Right atrium auricular region (tissue), 2 donors: ENCODE results near the gene ZNF681. TPM values are rescaled to one million over a fixed set of nuclear protein-coding genes. Genes with fewer than 3 reads are reported as not detected.

Source experiments
- DNase-seq: peaks from one replicate; pipeline ENCODE4 v3.0.0-alpha.2; 2019; ENCODE audit warnings: low spot score
- H3K27ac ChIP-seq, 2 donors: fragments of 200-600 bp; sonication (generic); 1 replicate in 1 of 2; 2 replicates in 1 of 2; pipeline ENCODE4 v1.5.1; 2016 to 2019
- H3K27me3 ChIP-seq, 2 donors: fragments of 200-600 bp; sonication (generic); one replicate each; pipeline versions ENCODE4 v1.5.1 to v1.6.0; 2017 to 2019
- H3K36me3 ChIP-seq: fragments of 200-600 bp; sonication (generic); one replicate; pipeline ENCODE4 v1.5.1; 2016
- H3K4me1 ChIP-seq, 2 donors: fragments of 200-600 bp; sonication (generic); one replicate each; pipeline versions ENCODE4 v1.5.1 to v1.6.0; 2017 to 2019
- H3K4me3 ChIP-seq, 2 donors: fragments of 200-600 bp; sonication (generic); 1 replicate in 1 of 2; 2 replicates in 1 of 2; pipeline ENCODE4 v1.5.1; 2017 to 2019; ENCODE audit warnings: mild to moderate bottlenecking in 1 of 2, moderate library complexity in 1 of 2
- H3K9me3 ChIP-seq, 2 donors: fragments of 200-600 bp; sonication (generic); one replicate each; pipeline ENCODE4 v1.5.1; 2019
- total RNA-seq, 2 donors: library from RNA; depleted of rRNA; stranded (reverse); fragments of >200 nt; gene quantifications; one replicate each; pipeline ENCODE4 v1.1.0, GENCODE V29; 2016
- TF ChIP-seq, protein P1 (sequence below), 2 donors: fragments of 200-600 bp; sonication (generic); IDR thresholded peaks; one replicate each; pipeline ENCODE4 v1.5.1; 2019; ENCODE audit warnings: antibody characterized with exemption in 2 of 2

Gene ZNF681
- total RNA-seq, 2 donors from 2014 or later, result 0.59 to 0.67 TPM

DNA sequence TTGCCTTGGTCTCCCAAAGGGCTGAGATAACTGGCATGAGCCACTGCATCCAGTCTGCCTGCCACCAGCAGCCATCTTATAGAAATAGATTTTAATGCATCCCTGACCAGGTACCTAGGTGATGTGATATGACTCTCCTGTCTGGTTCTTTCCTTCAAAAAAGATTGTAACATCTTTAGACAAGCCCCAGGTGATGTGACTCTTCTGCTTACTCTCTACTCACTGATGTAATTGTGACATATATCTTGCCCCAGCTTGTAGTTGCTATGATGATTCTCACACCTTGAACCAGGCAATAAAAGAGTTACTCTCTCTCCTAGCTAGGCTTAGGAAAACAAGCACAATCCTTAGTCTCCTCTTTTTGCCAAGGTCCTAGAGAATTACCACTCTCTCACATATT lies 30.6 kb upstream of the ZNF681 start:
- no peaks in the 10 kb centered on the region for H3K27me3 ChIP-seq
- no peaks in the 10 kb centered on the region for H3K36me3 ChIP-seq
- no peak for DNase-seq
- no peak overlapping the region for H3K27ac ChIP-seq
- TF ChIP-seq, protein P1, sequence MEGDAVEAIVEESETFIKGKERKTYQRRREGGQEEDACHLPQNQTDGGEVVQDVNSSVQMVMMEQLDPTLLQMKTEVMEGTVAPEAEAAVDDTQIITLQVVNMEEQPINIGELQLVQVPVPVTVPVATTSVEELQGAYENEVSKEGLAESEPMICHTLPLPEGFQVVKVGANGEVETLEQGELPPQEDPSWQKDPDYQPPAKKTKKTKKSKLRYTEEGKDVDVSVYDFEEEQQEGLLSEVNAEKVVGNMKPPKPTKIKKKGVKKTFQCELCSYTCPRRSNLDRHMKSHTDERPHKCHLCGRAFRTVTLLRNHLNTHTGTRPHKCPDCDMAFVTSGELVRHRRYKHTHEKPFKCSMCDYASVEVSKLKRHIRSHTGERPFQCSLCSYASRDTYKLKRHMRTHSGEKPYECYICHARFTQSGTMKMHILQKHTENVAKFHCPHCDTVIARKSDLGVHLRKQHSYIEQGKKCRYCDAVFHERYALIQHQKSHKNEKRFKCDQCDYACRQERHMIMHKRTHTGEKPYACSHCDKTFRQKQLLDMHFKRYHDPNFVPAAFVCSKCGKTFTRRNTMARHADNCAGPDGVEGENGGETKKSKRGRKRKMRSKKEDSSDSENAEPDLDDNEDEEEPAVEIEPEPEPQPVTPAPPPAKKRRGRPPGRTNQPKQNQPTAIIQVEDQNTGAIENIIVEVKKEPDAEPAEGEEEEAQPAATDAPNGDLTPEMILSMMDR (IDR thresholded peaks at IDR 0.05), result no peak
- H3K9me3 ChIP-seq, result no peaks in the 10 kb centered on the region
- no peaks in the 10 kb centered on the region for H3K4me1 ChIP-seq
- H3K4me3 ChIP-seq, result no peak overlapping the region

DNA sequence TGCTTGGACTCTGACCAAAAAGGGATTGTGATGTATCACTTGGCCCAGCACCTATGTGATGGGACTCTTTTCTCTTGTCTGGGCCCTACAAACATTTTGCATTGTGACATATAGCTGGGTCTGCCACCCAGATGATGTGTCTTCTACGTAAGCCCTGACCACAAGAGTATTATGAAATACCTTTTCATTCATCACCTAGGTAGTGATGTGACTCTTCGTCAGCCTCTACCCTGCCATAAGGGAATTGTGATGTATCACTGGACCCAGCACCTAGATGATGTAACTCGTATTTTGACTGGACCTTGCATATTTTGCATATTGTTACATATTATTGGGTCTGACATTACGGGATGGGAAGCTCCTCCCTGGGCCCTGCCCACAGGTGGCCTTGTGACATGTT lies 29.7 kb upstream of the ZNF681 start:
- H3K27ac ChIP-seq, result no peak overlapping the region
- H3K36me3 ChIP-seq, result no peaks in the 10 kb centered on the region
- TF ChIP-seq, protein P1 (IDR thresholded peaks at IDR 0.05), result no peak
- H3K9me3 ChIP-seq, result no peaks in the 10 kb centered on the region
- no peaks in the 10 kb centered on the region for H3K27me3 ChIP-seq
- no peak overlapping the region for H3K4me3 ChIP-seq
- H3K4me1 ChIP-seq, result no peaks in the 10 kb centered on the region
- DNase-seq, result no peak

DNA sequence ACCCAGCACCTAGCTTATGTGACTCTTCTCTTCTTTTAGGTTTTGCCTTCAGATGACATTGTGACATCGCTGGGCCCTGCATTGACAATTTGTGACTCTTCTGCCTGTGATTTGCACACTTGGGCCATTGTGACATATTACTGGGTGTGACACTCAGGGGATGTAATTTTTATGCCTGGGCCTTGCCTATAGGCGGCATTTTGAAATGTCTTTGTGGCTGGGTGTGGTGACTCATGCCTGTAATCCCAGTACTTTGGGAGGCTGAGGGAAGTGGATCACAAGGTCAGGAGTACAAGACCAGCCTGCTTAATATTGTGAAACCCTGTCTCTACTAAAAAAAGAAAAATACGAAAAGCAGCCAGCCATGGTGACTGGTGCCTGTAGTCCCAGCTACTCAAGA lies 28.4 kb upstream of the ZNF681 start:
- H3K27me3 ChIP-seq, result no peaks in the 10 kb centered on the region

DNA sequence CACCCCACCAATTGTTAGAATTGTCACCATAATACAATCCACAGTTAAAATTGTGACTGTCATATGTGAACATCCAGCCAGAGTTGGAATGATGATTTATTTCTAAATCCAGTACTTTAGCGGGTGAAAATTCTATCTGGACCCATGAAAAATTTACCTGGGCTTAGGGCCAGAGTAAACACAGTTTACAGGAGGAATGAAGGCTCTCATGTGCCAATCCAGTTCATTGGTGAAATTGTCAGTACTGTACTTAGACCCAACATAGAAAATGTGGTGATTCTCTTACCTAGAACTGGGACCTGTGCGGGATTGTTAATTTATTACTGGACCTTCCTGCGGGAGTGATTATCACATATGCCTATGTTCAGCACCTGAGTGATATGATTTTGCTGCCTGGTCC lies 27.3 kb upstream of the ZNF681 start:
- Histone ChIP-seq H3K27ac (no peak overlapping the region), H3K27me3 (no peaks in the 10 kb centered on the region), H3K4me3 (no peak overlapping the region), H3K9me3 (no peaks in the 10 kb centered on the region), H3K4me1 (no peaks in the 10 kb centered on the region), H3K36me3 (no peaks in the 10 kb centered on the region)
- DNase-seq, result no peak
- TF ChIP-seq, protein P1 (IDR thresholded peaks at IDR 0.05), result no peak

More for the DNA sequence above, 28.4 kb upstream of the ZNF681 start:
- DNase-seq, result no peak
- no peaks in the 10 kb centered on the region for H3K36me3 ChIP-seq
- TF ChIP-seq, protein P1 (IDR thresholded peaks at IDR 0.05), result no peak
- H3K4me1 ChIP-seq, result no peaks in the 10 kb centered on the region
- no peak overlapping the region for H3K27ac ChIP-seq
- H3K4me3 ChIP-seq, result no peak overlapping the region
- no peaks in the 10 kb centered on the region for H3K9me3 ChIP-seq

DNA sequence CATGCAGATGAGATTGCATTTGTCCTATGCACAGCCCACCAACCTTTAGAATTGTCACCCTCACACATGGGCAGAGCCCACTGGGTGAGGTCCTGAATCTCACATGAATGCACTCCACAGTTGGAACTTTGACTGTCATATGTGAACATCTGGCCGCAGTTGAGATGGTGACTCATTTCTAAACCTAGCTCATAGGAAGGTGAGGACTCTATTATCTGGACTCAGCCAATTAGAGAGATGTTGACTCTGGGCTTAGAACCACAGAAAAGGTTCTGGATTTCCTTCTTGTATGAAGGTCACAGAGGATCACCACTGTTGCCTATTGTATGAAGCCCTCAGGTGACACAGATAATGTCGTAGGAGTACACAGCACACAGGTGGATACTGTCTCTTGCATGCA lies 25.6 kb upstream of the ZNF681 start:
- Histone ChIP-seq H3K36me3 (no peaks in the 10 kb centered on the region), H3K4me3 (no peak overlapping the region), H3K9me3 (no peaks in the 10 kb centered on the region), H3K27ac (no peak overlapping the region), H3K4me1 (no peaks in the 10 kb centered on the region), H3K27me3 (no peaks in the 10 kb centered on the region)
- no peak for DNase-seq
- TF ChIP-seq, protein P1 (IDR thresholded peaks at IDR 0.05), result no peak

DNA sequence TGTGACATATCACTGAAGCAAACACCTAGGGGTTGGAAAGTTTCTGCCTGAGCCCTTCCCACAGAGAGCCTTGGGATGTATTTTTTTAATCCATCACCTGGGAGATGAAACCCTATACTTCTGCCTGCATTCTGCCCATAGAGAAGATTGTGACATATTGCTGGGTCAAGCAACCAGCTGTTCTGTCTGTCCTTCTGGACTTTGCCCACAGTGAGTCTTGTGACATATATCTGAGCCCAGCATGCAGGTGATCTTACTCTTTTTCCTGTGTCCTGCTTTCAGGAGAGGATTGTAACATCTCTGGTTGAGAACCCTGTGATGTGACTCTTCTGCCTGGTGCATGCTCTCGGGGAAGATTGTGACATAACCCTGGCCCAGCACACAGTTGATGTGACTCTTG lies 24.9 kb upstream of the ZNF681 start:
- no peak for DNase-seq
- Histone ChIP-seq H3K27me3 (no peaks in the 10 kb centered on the region), H3K4me3 (no peak overlapping the region), H3K4me1 (no peaks in the 10 kb centered on the region), H3K36me3 (no peaks in the 10 kb centered on the region), H3K9me3 (no peaks in the 10 kb centered on the region), H3K27ac (no peak overlapping the region)
- TF ChIP-seq, protein P1 (IDR thresholded peaks at IDR 0.05), result no peak
